HG03097 (cell line): ENCODE measurements around the gene EDIL3.
"Not testable (repeated sequence)": the region's sequence is repeated elsewhere in the genome, so short reads cannot be mapped to it uniquely, and the experiment has no call there.

Source experiments
- ATAC-seq: cut with Tn5 transposase; IDR thresholded peaks from one replicate; pipeline ENCODE4 v1.9.1; 2021; ENCODE audit not compliant: unreplicated experiment, low FRiP score

EDIL3 gene

GRCh38 chr5:84213212-84213611 is 171.5 kb downstream of the EDIL3 start:
- no peak for ATAC-seq

DNA sequence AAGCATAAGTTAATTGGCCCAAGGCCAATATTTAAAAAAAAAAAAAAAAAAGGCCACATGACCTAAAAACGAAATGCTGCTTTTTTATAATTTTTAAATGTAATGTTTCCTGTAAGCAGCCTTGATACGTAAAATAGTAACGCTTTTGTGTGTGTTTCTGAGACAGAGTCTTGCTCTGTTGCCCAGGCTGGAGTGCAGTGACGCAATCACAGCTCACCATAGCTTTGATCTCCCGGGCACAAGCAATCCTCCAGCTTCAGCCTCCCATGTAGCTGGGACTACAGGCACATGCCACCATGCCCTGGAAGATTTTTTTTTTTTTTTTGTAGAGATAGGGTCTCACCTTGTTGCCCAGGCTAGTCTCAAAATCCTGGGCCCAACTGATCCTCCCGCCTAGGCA is 179.9 kb downstream of the EDIL3 start:
- ATAC-seq: no peak

DNA sequence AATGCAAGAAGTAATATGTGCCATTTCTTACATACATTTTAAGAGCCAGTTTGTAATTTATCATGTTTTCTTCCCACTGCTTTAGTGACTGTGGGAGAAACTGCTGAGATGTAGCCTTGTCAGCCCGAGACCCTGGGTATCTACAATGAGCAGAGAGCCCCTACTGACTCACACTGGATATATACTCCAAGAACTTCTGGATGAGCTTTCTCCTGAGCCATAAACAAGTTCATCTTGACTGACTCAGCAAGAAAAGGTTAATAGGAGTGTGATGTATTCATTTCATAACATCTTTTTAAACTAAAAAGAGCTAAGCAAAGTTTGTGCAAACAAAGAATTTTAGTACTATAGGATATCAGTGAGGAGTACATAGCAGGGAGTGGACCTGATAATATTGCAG is 182.5 kb downstream of the EDIL3 start:
- ATAC-seq: no peak

- no peak for ATAC-seq
Observed at GRCh38 chr5:84197538-84197937, 187.1 kb downstream of the EDIL3 start.

GRCh38 chr5:84191281-84191680 is 193.4 kb downstream of the EDIL3 start:
- ATAC-seq: no peak

GRCh38 chr5:84184857-84185256 is 199.8 kb downstream of the EDIL3 start:
- no peak for ATAC-seq

DNA sequence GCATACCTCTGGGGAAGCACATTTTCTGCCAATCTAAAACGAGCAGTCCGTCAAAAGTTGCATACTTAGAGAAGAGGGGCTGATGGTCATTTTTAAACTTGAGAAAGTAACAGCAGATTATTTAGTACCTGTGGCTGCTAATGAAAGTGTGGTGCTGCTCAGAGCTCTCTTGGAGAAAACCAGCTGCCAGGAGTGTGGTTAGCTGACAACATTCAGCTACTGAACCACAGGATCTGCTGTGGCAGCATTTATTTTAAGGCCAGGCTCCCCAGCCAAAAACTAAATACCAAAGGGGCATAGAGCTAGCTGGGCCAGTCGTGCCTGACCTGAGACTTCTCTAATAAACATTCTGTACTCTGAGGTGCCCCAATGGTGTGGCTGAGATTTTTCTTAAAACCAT is 203.6 kb downstream of the EDIL3 start:
- ATAC-seq: no peak

DNA sequence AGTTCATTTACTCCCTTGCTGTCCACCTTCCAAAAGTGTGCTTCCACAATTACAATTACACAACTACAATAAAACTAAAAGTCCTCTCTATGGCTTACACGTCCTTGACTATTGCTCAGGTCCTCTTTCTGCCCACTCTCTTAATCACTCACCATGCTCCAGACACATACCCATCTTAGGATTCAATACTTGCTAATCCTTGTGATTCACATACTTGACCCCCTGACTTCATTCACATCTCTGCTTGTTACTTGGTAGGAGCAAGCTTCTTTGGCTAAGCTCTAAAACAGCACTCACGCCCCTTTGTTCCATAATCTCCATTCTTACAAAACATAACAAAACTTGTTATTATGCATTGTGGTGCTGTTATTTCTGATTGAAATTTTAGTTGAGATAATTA is 215.8 kb downstream of the EDIL3 start:
- no peak for ATAC-seq

DNA sequence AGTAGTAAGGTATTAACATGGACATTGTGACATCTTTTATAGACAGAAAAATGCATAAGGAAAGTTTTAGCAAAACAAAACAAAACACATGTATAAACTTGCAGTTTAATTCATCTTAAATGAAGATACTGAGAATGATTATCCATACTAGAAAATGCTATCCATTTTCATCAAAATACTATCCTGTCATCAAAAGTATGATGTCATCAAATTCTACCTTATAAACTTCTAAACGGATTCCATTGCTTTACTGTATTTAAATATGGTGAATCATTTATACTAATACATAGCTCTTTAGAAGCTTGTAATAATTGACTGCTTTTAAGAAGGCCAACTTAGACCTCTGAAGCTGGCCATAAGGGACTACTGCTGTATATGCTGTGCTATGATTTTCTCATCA is 221.0 kb downstream of the EDIL3 start:
- ATAC-seq: no peak

DNA sequence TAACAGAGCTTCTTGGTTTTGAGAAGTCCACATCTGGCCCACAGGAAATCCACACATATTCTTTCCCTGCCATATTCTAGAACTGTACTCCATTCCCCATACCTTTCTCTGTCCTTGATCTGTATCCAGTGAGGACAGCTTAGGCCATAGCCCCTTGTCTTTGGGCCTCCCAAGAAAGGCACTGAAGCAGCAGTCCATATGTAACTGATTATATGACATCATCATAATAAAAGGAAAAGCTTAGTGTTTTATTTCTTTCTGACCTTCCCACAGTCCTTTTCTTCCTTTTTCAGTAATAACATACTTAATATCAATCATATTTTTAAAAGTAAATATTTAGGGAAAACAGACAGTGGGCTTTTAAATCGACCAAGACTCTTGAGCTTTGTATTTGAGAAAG is 222.0 kb downstream of the EDIL3 start:
- no peak for ATAC-seq

- not testable (repeated sequence) for ATAC-seq
Observed at GRCh38 chr5:84160650-84161049, 224.0 kb downstream of the EDIL3 start.

- ATAC-seq: no peak
Observed at GRCh38 chr5:84149094-84149493, 235.6 kb downstream of the EDIL3 start.

DNA sequence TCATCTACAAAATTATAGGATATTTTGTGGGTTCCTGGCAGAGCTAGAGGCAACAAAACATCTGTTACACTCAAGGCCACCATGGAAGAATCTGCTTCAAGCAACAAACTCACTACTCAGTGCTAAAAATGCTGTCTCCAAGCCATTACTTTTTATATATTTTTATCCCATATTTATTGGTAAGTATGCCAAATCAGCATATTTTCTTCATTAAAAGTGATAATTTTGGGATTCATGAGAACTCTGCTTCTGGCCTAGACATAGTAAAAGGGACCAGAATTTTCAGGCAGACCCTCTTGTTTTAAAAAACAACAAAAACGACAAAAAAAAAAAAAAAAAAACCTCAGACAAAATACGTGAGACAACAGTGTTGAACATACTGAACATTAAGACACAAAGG is 236.0 kb downstream of the EDIL3 start:
- ATAC-seq: no peak

GRCh38 chr5:84137541-84137940 is 247.1 kb downstream of the EDIL3 start:
- no peak for ATAC-seq

DNA sequence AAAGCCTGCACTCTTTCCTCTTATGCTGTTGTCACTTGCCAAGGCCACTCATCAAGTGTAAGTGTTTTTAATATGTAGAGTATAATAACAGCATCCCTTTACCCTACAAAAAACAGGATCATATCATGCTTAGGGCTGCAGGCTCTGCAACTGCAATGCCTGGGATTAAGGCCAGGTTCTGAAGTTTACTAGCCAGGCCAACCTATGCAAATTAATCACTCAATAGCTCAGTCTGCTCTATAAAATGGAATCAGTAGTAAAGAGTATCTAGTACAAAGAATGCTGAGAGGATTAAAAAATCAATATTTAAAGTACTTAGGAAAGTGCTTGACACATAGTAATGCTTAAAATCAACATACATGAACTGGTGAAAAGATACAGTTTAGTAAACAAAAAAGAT is 253.3 kb downstream of the EDIL3 start:
- no peak for ATAC-seq

GRCh38 chr5:84130006-84130580 is 254.6 kb downstream of the EDIL3 start:
- no peak for ATAC-seq

GRCh38 chr5:84125216-84125615 is 259.5 kb downstream of the EDIL3 start:
- ATAC-seq: no peak

DNA sequence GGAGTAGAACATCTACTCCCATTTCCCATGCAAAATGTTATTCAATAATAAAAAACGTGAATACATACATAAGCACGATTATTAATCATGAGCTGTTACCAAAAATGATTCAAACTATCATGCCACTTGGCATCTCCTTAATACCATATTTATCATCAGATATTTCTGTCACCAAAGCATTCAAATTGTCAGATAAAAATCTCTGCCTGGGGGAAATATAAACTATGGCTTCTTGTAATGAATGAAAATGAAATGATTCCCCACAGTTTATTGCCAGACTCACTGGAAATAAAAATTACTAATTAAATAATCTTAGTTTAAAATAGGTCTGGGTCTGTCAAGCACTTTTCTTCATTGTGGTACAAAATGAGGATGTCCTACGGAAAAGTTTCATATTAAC is 265.4 kb downstream of the EDIL3 start:
- ATAC-seq: no peak

GRCh38 chr5:84118551-84118950 is 266.1 kb downstream of the EDIL3 start:
- ATAC-seq: no peak

DNA sequence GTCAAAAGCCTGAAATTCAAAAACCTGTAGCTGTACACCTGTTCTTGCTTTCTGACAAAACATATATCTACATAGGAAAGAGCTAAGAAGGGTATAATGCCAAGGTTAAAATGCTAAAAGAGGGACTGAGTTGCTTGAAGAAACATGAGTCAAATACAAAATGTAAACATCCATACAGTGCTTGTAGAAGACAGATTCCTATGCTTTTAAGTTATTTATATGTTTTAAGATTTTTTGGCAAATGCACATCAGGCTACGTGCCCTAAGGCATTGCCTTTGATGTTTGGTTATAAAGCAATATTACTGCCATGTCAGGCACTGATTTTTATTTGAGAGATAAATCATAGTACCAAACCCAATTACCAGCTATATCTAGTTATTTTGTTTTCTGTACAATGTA is 269.0 kb downstream of the EDIL3 start:
- no peak for ATAC-seq

DNA sequence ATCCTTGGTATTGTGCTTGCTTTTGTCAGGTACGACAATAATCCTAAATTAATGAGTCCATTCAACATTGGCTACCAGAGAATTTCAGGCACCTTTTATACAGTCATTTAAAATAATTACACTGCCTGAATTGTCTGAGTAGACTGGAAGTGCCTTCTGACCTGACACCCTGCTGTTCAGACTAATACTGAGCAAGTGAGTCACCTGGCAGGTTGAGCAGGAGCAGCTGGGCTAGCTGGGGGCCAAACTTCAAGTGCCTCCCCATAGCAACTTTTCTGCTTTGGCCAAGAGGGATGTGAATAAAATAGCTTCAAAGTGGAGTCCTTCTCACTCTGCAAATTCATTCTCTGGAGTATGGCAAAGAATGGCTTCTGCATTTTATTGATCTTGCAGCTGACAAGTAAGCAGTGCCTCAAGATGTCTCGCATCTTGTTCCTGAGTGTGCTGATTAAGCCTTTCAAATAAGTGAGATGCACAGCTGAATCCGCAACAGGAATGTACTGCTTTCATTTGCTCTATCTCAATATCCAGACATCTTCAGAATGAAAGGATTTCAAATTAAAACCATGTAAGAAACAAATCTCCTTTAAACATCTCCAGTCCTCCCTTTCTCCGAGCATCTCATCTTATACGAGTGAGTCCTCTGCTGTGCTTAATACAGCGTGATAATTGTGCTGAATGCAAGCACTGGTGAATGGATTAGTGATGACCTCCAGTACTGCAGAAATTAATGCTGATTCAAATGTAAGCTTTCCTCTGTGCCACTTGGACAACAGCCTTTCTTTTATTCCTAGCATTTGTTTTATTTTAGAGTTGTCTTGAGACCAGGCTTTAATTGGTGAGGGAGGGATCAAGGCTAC is 271.2 kb downstream of the EDIL3 start:
- no peak for ATAC-seq

GRCh38 chr5:84092738-84093137 is 291.9 kb downstream of the EDIL3 start:
- no peak for ATAC-seq
